Spleen (tissue), 7 donors: ENCODE measurements around the gene FBXO22.

Experiments
- CTCF ChIP-seq, 11 experiments: fragments of 200-600 bp in 7 of 11; fragments of 450-650 bp in 4 of 11; sonication (generic) in 4 of 11; IDR thresholded peaks in 8 of 11; conservative IDR thresholded peaks in 3 of 11; 1 replicate in 7 of 11; 2 replicates in 4 of 11; pipeline versions ENCODE4 v1.4.0 to v1.8.0; 2016 to 2021; ENCODE audit warnings: antibody characterized with exemption in 11 of 11, inconsistent platforms in 4 of 11, mild to moderate bottlenecking in 1 of 11
- POLR2A ChIP-seq, 3 donors: fragments of 450-650 bp; IDR thresholded peaks; one replicate each; pipeline ENCODE4 v1.5.1; 2017; ENCODE audit warnings: antibody characterized with exemption in 3 of 3, mild to moderate bottlenecking in 1 of 3
- POLR2AphosphoS5 ChIP-seq, 3 donors: sonication (generic); formaldehyde crosslinking; IDR thresholded peaks; one replicate each; pipeline ENCODE4 v1.5.1; 2017; ENCODE audit warnings: antibody characterized with exemption in 3 of 3
- donor health status: DM: no; HTN: no; CAD: no; lungs with moderate emphysema.
- donor health status: DM: no; HTN: no; CAD: no.
- donor health status: DM: no; HTN: no; CAD: no.

- TF ChIP-seq CTCF (IDR thresholded peaks at IDR 0.05 in 8 of 11, conservative IDR thresholded peaks at IDR 0.05 in 3 of 11) (no peak), POLR2A (IDR thresholded peaks at IDR 0.05) (no peak), POLR2AphosphoS5 (IDR thresholded peaks at IDR 0.05) (no peak)
Observed at GRCh38 chr15:75981149-75981815, 77.6 kb downstream of the FBXO22 start.
